Parathyroid adenoma (tissue), 2 donors: ENCODE measurements around the gene ENOX1.

Source experiments
- H2AFZ ChIP-seq: fragments of 300-600 bp; sonication (generic); one replicate; pipeline ENCODE4 v1.7.0; 2017; ENCODE audit warnings: antibody characterized with exemption, mild to moderate bottlenecking
- H3K27ac ChIP-seq: fragments of 300-600 bp; sonication (generic); one replicate; pipeline ENCODE4 v1.7.0; 2017
- H3K27me3 ChIP-seq: fragments of 300-600 bp; sonication (generic); one replicate; pipeline ENCODE4 v1.7.0; 2017; ENCODE audit warnings: low read length; ENCODE audit not compliant: control insufficient read depth, insufficient read depth
- H3K36me3 ChIP-seq: fragments of 300-600 bp; sonication (generic); one replicate; pipeline ENCODE4 v1.7.0; 2017; ENCODE audit warnings: low read length; ENCODE audit not compliant: control insufficient read depth, insufficient read depth
- H3K4me1 ChIP-seq: fragments of 300-600 bp; sonication (generic); one replicate; pipeline ENCODE4 v1.7.0; 2017; ENCODE audit warnings: control low read depth
- H3K4me2 ChIP-seq: fragments of 300-600 bp; sonication (generic); one replicate; pipeline ENCODE4 v1.7.0; 2017; ENCODE audit warnings: low read length
- H3K4me3 ChIP-seq: fragments of 300-600 bp; sonication (generic); one replicate; pipeline ENCODE4 v1.7.0; 2017; ENCODE audit warnings: low read depth, low read length
- H3K79me2 ChIP-seq: fragments of 300-600 bp; sonication (generic); one replicate; pipeline ENCODE4 v1.7.0; 2017; ENCODE audit warnings: control low read depth
- H3K9ac ChIP-seq: fragments of 300-600 bp; sonication (generic); one replicate; pipeline ENCODE4 v1.7.0; 2017; ENCODE audit warnings: mild to moderate bottlenecking
- H3K9me3 ChIP-seq: fragments of 300-600 bp; sonication (generic); one replicate; pipeline ENCODE4 v1.7.0; 2017; ENCODE audit warnings: low read length; ENCODE audit not compliant: control insufficient read depth
- TF ChIP-seq, protein P1 (sequence below): fragments of 300-600 bp; sonication (generic); IDR thresholded peaks from one replicate; pipeline ENCODE4 v1.7.0; 2017; ENCODE audit warnings: antibody characterized with exemption, mild to moderate bottlenecking
- donor health status: primary hyperparathyroidism.

The ENOX1 gene

GRCh38 chr13:43805071-43805468, 18.3 kb upstream of the ENOX1 start:
- H3K27ac ChIP-seq: no peak overlapping the region
- H3K27me3 ChIP-seq: no peaks in the 10 kb centered on the region
- no peaks in the 10 kb centered on the region for H3K36me3 ChIP-seq
- no peaks in the 10 kb centered on the region for H3K9me3 ChIP-seq
- no peak overlapping the region for H2AFZ ChIP-seq
- no peak overlapping the region for H3K9ac ChIP-seq
- no peak overlapping the region for H3K4me2 ChIP-seq
- TF ChIP-seq, protein P1, sequence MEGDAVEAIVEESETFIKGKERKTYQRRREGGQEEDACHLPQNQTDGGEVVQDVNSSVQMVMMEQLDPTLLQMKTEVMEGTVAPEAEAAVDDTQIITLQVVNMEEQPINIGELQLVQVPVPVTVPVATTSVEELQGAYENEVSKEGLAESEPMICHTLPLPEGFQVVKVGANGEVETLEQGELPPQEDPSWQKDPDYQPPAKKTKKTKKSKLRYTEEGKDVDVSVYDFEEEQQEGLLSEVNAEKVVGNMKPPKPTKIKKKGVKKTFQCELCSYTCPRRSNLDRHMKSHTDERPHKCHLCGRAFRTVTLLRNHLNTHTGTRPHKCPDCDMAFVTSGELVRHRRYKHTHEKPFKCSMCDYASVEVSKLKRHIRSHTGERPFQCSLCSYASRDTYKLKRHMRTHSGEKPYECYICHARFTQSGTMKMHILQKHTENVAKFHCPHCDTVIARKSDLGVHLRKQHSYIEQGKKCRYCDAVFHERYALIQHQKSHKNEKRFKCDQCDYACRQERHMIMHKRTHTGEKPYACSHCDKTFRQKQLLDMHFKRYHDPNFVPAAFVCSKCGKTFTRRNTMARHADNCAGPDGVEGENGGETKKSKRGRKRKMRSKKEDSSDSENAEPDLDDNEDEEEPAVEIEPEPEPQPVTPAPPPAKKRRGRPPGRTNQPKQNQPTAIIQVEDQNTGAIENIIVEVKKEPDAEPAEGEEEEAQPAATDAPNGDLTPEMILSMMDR: no peak
- no peaks in the 10 kb centered on the region for H3K79me2 ChIP-seq
- no peaks in the 10 kb centered on the region for H3K4me1 ChIP-seq
- H3K4me3 ChIP-seq: no peak overlapping the region

- no peak overlapping the region for H3K9ac ChIP-seq
- H3K79me2 ChIP-seq: no peaks in the 10 kb centered on the region
- no peaks in the 10 kb centered on the region for H3K9me3 ChIP-seq
- H3K27me3 ChIP-seq: no peaks in the 10 kb centered on the region
- no peak overlapping the region for H2AFZ ChIP-seq
- H3K4me1 ChIP-seq: no peaks in the 10 kb centered on the region
- H3K36me3 ChIP-seq: no peaks in the 10 kb centered on the region
- no peak overlapping the region for H3K4me2 ChIP-seq
- H3K27ac ChIP-seq: no peak overlapping the region
- TF ChIP-seq, protein P1: peak; percentile 33
- H3K4me3 ChIP-seq: no peak overlapping the region
These were observed 17.8 kb upstream of the ENOX1 start for GRCh38 chr13:43804461-43805070.

DNA sequence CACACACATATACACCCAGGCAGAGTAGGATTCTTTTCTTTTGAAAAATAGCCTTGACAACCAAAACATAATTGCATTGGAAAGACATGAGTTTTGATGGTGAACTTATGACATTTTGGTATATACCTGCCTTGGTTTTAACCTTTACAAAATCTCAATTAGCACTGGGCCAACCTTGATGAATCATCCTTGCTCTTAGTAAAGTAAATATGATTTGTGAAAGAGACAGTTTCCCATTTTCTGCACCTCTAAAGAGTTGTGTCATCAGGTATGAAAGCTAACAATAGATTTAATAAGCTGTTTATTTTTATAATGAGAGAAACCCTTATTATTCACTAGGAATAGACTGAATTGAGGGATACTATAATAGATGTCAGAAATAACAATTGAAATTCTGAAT, 15.7 kb upstream of the ENOX1 start:
- no peak overlapping the region for H3K27ac ChIP-seq
- no peak overlapping the region for H3K4me3 ChIP-seq
- H3K9ac ChIP-seq: no peak overlapping the region
- no peaks in the 10 kb centered on the region for H3K9me3 ChIP-seq
- no peaks in the 10 kb centered on the region for H3K27me3 ChIP-seq
- H3K4me2 ChIP-seq: no peak overlapping the region
- H3K79me2 ChIP-seq: no peaks in the 10 kb centered on the region
- H3K4me1 ChIP-seq: no peaks in the 10 kb centered on the region
- no peak overlapping the region for H2AFZ ChIP-seq
- TF ChIP-seq, protein P1: no peak
- H3K36me3 ChIP-seq: no peaks in the 10 kb centered on the region

DNA sequence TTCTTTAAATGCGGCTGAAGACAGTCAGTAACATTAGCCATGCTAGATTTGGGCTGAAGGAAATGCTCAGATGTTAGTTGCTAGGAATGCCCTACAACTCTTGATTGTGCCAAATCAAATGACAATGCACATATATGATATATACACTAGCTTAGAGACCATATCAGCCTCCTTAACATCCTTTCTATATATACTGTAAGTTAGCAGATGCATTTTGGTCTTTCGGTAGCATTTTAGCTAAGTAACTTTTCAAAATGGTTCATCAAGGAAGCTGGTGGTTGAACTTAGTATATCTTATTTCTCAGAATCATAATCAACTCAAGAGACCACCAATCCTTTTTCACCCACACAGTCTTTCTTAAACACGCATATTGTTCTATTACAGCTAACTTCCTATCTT, 14.1 kb upstream of the ENOX1 start:
- H3K9me3 ChIP-seq: no peaks in the 10 kb centered on the region
- no peak overlapping the region for H3K9ac ChIP-seq
- TF ChIP-seq, protein P1: no peak
- no peak overlapping the region for H3K27ac ChIP-seq
- H3K4me1 ChIP-seq: no peaks in the 10 kb centered on the region
- no peaks in the 10 kb centered on the region for H3K79me2 ChIP-seq
- H3K4me3 ChIP-seq: no peak overlapping the region
- H3K4me2 ChIP-seq: no peak overlapping the region
- H2AFZ ChIP-seq: no peak overlapping the region
- H3K27me3 ChIP-seq: no peaks in the 10 kb centered on the region
- H3K36me3 ChIP-seq: no peaks in the 10 kb centered on the region

DNA sequence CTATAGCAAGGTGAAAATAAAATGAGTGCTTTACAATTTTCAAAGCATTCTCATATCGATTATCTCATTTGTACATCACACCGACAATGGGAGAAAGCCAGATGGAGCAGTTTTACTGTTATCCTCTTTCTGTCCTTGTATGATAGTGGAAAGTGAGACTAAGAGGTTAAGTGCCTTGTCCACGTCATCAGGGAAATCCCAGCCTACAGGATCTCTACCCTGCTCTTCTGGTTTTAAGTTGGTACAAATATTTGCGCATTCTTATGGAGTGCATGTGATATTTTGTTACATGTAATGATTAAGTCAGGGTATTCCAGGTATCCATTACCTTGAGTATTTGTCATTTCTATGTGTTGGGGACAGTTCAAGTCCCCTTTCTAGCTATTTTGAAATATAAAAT, 12.4 kb upstream of the ENOX1 start:
- Histone ChIP-seq H3K9ac (no peak overlapping the region), H3K79me2 (no peaks in the 10 kb centered on the region), H3K4me1 (no peaks in the 10 kb centered on the region), H3K9me3 (no peaks in the 10 kb centered on the region), H3K4me2 (no peak overlapping the region), H3K27me3 (no peaks in the 10 kb centered on the region), H3K36me3 (no peaks in the 10 kb centered on the region), H3K27ac (no peak overlapping the region), H3K4me3 (no peak overlapping the region), H2AFZ (no peak overlapping the region)
- TF ChIP-seq, protein P1: no peak
